Natural killer cell treated with Interleukin-12 subunit alpha and Interleukin-12 subunit beta and Interleukin-15 and Interleukin-18, amount 100 ng/mL, for 72 hours (primary cell): Measurements from ENCODE around the gene SLAMF8. TPM values are rescaled to one million over a fixed set of nuclear protein-coding genes. Genes with fewer than 3 reads are reported as not detected.

Source experiments
- ATAC-seq, 2 donors: fragments of 150-1000 bp; cut with Tn5 transposase in 1 of 2; sonication (Bioruptor Pico), chemical (Tn5 transposase) in 1 of 2; 2 replicates each; pipeline ENCODE4 v1.10.0; 2021
- DNase-seq: peaks from one replicate; pipeline ENCODE4 v3.0.0; 2022; ENCODE audit warnings: low spot score
- H3K27ac Mint-ChIP-seq, 2 donors: 1 replicate in 1 of 2; 2 replicates in 1 of 2; pipeline ENCODE4 v1.8.0; 2022; ENCODE audit warnings: mixed read lengths in 2 of 2, mild to moderate bottlenecking in 1 of 2, moderate library complexity in 1 of 2
- H3K27me3 Mint-ChIP-seq, 2 donors: 1 replicate in 1 of 2; 2 replicates in 1 of 2; pipeline ENCODE4 v1.8.0; 2022; ENCODE audit warnings: mixed read lengths in 2 of 2
- H3K36me3 Mint-ChIP-seq: one replicate; pipeline ENCODE4 v1.8.0; 2022; ENCODE audit warnings: mixed read lengths
- H3K4me1 Mint-ChIP-seq, 2 donors: 1 replicate in 1 of 2; 2 replicates in 1 of 2; pipeline ENCODE4 v1.8.0; 2022; ENCODE audit warnings: low read depth in 2 of 2, mixed read lengths in 2 of 2, mild to moderate bottlenecking in 1 of 2
- H3K4me3 Mint-ChIP-seq: one replicate; pipeline ENCODE4 v1.8.0; 2022; ENCODE audit warnings: mixed read lengths
- H3K9me3 Mint-ChIP-seq: 2 replicates; pipeline ENCODE4 v1.8.0; 2022; ENCODE audit warnings: mixed read lengths
- total RNA-seq, 2 donors: library from RNA; stranded (reverse); gene quantifications; one replicate each; pipeline ENCODE4 v1.2.3, GENCODE V29; 2022

The SLAMF8 gene
- total RNA-seq, 2 donors from 2014 or later = 0.29 to 2.1 TPM

DNA sequence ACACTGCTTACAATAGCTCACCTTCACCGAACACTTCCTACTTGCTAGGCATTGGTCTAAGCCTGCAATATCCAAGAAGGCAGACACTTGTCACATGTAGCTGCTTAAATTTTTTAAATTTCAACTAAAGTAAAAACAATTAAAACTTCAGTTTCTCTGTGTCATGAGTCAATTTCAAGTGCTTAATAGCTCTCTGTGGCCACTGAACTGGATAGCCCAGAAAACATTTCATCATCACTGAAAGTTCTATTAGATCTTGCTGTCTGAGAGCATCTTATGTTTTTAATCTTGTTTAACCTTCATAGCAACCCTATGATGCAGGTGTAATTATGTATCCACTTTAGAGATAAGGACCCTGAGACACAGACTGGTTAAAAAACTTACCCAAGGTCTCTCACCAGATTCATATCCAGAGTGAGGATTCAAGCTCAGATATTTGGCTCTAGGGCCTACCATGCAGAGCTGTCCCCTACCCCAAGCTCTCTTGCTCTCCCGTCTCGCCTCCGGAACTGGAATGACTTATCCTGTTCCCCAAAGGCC, 27.2 kb upstream of the SLAMF8 start:
- peak overlapping the region; percentile 82 for H3K4me3 Mint-ChIP-seq
- no peaks in the 10 kb centered on the region for H3K9me3 Mint-ChIP-seq
- peaks cover 0 to 5% of the 10 kb centered on the region in 2 donors for H3K27me3 Mint-ChIP-seq
- ATAC-seq = no peak
- no peak for DNase-seq
- H3K4me1 Mint-ChIP-seq = peaks cover 53 to 66% of the 10 kb centered on the region in 2 donors
- peak overlapping the region; percentile 66 to 69 for H3K27ac Mint-ChIP-seq
- no peaks in the 10 kb centered on the region for H3K36me3 Mint-ChIP-seq

DNA sequence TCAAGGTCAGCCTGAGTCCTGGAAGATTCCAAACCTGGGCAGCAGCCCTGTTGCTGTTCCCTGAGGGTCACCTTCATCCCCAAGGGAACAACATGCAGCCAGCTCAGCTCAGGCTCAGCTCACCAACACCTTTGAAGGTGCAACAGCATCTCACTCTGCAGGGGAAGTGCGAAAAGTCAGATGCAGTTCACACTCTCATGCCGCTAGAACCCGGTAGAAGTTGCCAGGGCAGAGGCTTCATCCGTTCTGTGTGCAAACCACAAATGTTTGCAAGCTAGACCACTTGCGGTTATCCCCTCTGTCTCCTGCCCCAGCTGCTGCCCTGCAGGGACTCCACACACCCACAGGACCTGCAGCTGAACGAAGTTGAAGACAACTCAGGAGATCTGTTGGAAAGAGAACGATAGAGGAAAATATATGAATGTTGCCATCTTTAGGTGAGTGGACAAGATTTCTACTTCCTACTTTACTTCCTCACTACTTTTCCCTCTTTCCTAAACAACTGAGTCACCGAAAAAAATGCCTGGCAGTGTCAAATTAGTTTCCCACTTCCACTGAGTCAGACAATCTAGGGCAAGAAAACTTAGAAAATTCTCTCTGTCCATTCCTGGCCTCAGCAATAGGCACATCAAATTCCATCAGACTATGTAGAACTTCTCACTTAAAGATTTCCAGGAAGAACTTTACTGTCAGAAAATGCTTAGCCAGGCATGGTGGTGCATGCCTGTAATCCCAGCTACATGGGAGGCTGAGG, 26.3 kb upstream of the SLAMF8 start:
- peak overlapping the region; percentile 82 for H3K4me3 Mint-ChIP-seq
- DNase-seq = peak; percentile 87
- ATAC-seq = peak; percentile 92 to 94
- no peaks in the 10 kb centered on the region for H3K9me3 Mint-ChIP-seq
- H3K4me1 Mint-ChIP-seq = peaks cover 61 to 74% of the 10 kb centered on the region in 2 donors
- H3K27ac Mint-ChIP-seq = peak overlapping the region; percentile 66 to 69
- peaks cover 0 to 5% of the 10 kb centered on the region in 2 donors for H3K27me3 Mint-ChIP-seq
- no peaks in the 10 kb centered on the region for H3K36me3 Mint-ChIP-seq

- DNase-seq (no peak), ATAC-seq (no peak)
- H3K9me3 Mint-ChIP-seq = no peaks in the 10 kb centered on the region
- H3K27ac Mint-ChIP-seq = peak within 1 kb of the TSS; percentile 44 to 69
- no peaks in the 10 kb centered on the region for H3K36me3 Mint-ChIP-seq
- peaks cover 78 to 92% of the 10 kb centered on the region in 2 donors for H3K4me1 Mint-ChIP-seq
- H3K27me3 Mint-ChIP-seq = peaks cover 0 to 4% of the 10 kb centered on the region in 2 donors
- peak within 1 kb of the TSS; percentile 82 for H3K4me3 Mint-ChIP-seq
These were observed 24.6 kb upstream of the SLAMF8 start, which contains the start of gene FCRL6 for GRCh38 chr1:159802111-159802510. Gene FCRL6 (plus strand): TSS chr1:159802360. CDS start chr1:159802425, 65 bp downstream.

GRCh38 chr1:159803956-159804689, 22.6 kb upstream of the SLAMF8 start:
- Mint-ChIP-seq H3K27me3 (no peaks in the 10 kb centered on the region), H3K4me3 (peak overlapping the region; percentile 82), H3K27ac (no peak overlapping the region), H3K9me3 (no peaks in the 10 kb centered on the region), H3K4me1 (peaks cover 81 to 88% of the 10 kb centered on the region in 2 donors), H3K36me3 (no peaks in the 10 kb centered on the region)
- ATAC-seq (no peak), DNase-seq (no peak)

DNA sequence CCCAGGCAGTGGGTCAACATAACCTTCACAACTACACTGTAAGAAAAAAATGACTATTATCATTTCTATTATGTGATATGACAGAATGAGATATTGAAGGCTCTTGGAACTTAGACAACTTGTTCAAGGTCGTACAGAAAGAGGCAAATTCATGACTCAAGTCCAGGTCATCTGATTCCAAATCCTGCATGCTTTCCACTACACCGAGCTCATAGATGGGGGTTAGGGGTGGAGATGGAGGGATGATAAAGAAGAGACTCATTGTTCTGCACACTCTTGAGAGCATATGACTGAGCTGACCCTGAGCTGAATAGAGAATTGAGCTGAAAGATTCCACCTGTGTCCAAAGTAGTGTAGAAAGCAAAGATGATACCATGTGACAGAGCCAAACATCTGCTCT, 21.7 kb upstream of the SLAMF8 start:
- H3K4me1 Mint-ChIP-seq = peaks cover 78 to 80% of the 10 kb centered on the region in 2 donors
- H3K27me3 Mint-ChIP-seq = no peaks in the 10 kb centered on the region

GRCh38 chr1:159815926-159816325, 10.7 kb upstream of the SLAMF8 start:
- H3K36me3 Mint-ChIP-seq = peaks cover 6% of the 10 kb centered on the region
- H3K27ac Mint-ChIP-seq = no peak overlapping the region
- H3K4me3 Mint-ChIP-seq = no peak overlapping the region
- peaks cover 0 to 2% of the 10 kb centered on the region in 2 donors for H3K27me3 Mint-ChIP-seq
- ATAC-seq (no peak), DNase-seq (no peak)
- no peaks in the 10 kb centered on the region for H3K9me3 Mint-ChIP-seq
- H3K4me1 Mint-ChIP-seq = peaks cover 27 to 33% of the 10 kb centered on the region in 2 donors

More for the DNA sequence above, 21.7 kb upstream of the SLAMF8 start:
- H3K4me3 Mint-ChIP-seq = peak overlapping the region; percentile 82
- H3K36me3 Mint-ChIP-seq = no peaks in the 10 kb centered on the region
- no peak overlapping the region for H3K27ac Mint-ChIP-seq
- no peaks in the 10 kb centered on the region for H3K9me3 Mint-ChIP-seq
- ATAC-seq (no peak), DNase-seq (no peak)

- Mint-ChIP-seq H3K9me3 (no peaks in the 10 kb centered on the region), H3K4me3 (no peak overlapping the region), H3K4me1 (peaks cover 21 to 37% of the 10 kb centered on the region in 2 donors), H3K36me3 (peaks cover 6% of the 10 kb centered on the region), H3K27me3 (peaks cover 6 to 8% of the 10 kb centered on the region in 2 donors), H3K27ac (no peak overlapping the region)
- DNase-seq (no peak), ATAC-seq (peak; percentile 66 to 83)
These were observed 9.2 kb upstream of the SLAMF8 start for GRCh38 chr1:159817276-159818041.

DNA sequence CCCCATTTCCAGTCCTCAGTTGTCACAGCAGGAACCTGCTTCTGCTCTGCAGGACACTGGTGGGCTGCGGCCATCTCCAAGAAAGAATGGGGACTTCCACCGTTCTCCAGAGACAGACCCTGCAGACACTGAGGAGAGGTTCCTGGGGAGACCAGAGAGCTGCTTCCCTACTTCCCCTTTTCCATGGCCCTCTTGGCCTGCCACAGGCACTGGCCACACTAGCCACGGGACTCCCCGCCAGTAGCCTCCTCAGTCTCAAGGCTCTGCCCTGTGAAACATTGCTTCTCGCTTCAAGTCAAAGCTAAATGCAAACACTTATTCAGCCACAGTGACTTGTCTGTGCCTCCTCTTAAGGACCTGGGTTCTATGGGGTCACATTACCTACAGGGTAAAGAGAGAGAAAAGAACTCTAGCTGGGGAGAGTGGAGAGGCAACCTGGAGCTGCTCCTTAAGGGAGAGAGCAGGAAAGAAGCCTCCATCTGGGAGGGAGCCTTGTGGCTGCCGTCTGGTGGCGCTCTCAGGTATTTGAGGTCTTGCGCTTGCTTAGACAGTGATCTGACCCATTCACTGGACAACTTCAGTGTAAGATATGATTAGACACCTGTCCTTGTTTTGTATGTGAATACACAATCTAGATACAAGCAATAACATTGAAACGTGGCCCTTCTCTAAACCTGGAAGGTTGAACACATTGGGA, 5.4 kb upstream of the SLAMF8 start:
- DNase-seq (peak; percentile 67), ATAC-seq (peak in 1 of 2 donors; percentile 69)
- Mint-ChIP-seq H3K36me3 (no peaks in the 10 kb centered on the region), H3K4me3 (no peak overlapping the region), H3K27me3 (peaks cover 10 to 18% of the 10 kb centered on the region in 2 donors), H3K4me1 (peaks cover 51 to 61% of the 10 kb centered on the region in 2 donors), H3K27ac (no peak overlapping the region), H3K9me3 (no peaks in the 10 kb centered on the region)

DNA sequence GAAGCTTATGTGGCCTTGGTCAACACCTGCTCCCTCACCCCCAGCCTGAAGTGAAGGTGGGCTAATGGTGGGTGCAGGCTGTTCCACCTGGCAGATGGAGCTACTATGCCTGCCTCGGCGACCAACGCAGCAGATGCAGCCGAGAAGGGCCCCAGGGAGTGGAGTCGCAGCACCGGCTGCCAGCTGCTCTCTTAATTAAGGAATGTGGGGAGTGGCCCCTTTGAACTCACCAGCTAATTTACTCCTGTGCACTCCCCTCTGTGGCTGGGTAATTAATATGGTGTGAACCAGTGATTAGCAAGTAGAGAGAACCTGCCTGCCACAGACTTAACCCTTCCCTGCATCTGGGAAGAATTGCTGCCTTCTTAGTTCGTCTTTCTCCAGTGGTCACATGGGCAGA, 3.3 kb upstream of the SLAMF8 start:
- no peaks in the 10 kb centered on the region for H3K9me3 Mint-ChIP-seq
- H3K27ac Mint-ChIP-seq = no peak overlapping the region
- peaks cover 69 to 72% of the 10 kb centered on the region in 2 donors for H3K4me1 Mint-ChIP-seq

DNA sequence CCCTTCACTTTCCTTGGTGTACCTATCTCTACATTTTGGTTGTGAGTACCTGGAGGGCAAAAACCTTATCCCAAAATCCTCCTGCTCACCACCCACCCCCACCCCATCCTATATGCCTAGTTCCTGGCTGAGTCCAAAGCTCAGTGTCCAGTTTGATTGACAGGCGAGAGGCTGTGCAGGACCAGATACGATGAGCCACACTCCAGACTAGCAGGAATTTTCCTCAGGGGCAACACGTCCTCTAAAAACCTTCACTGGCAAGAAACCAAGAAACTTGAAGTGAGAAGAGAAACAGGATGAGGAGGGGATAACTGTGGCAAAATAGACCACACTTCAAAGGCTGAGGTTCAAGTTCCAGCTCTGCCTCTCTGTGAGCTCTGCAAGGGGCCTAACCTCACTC, 1.1 kb upstream of the SLAMF8 start:
- H3K27me3 Mint-ChIP-seq = peaks cover 17 to 24% of the 10 kb centered on the region in 2 donors
- DNase-seq = no peak

More for the DNA sequence above, 3.3 kb upstream of the SLAMF8 start:
- DNase-seq (no peak), ATAC-seq (no peak)
- H3K4me3 Mint-ChIP-seq = no peak overlapping the region
- peaks cover 10 to 18% of the 10 kb centered on the region in 2 donors for H3K27me3 Mint-ChIP-seq
- H3K36me3 Mint-ChIP-seq = no peaks in the 10 kb centered on the region

GRCh38 chr1:159827102-159827490, 423 bp downstream of the SLAMF8 start:
- DNase-seq (no peak), ATAC-seq (peak; percentile 1 to 37)
- H3K27ac Mint-ChIP-seq = peak overlapping the region; percentile 85 to 95
- H3K4me1 Mint-ChIP-seq = peaks cover 78 to 79% of the 10 kb centered on the region in 2 donors
- peak overlapping the region; percentile 77 for H3K4me3 Mint-ChIP-seq
- no peaks in the 10 kb centered on the region for H3K9me3 Mint-ChIP-seq
- peaks cover 15 to 27% of the 10 kb centered on the region in 2 donors for H3K27me3 Mint-ChIP-seq
- H3K36me3 Mint-ChIP-seq = peaks cover 10% of the 10 kb centered on the region

More for the DNA sequence above, 1.1 kb upstream of the SLAMF8 start:
- Mint-ChIP-seq H3K36me3 (peaks cover 10% of the 10 kb centered on the region), H3K27ac (peak overlapping the region; percentile 85 to 95), H3K4me1 (peaks cover 79 to 84% of the 10 kb centered on the region in 2 donors), H3K9me3 (no peaks in the 10 kb centered on the region), H3K4me3 (peak overlapping the region; percentile 77)
- ATAC-seq = peak in 1 of 2 donors; percentile 1

GRCh38 chr1:159827549-159827948, 876 bp downstream of the SLAMF8 start:
- Mint-ChIP-seq H3K4me1 (peaks cover 74 to 76% of the 10 kb centered on the region in 2 donors), H3K27ac (peak overlapping the region; percentile 85 to 95), H3K27me3 (peaks cover 10 to 26% of the 10 kb centered on the region in 2 donors), H3K36me3 (peaks cover 10% of the 10 kb centered on the region), H3K4me3 (peak overlapping the region; percentile 77), H3K9me3 (no peaks in the 10 kb centered on the region)
- ATAC-seq (no peak), DNase-seq (no peak)
